WTC11 (cell line): ENCODE measurements around the gene RPS6KB2. TPM values are rescaled to one million over a fixed set of nuclear protein-coding genes. Genes with fewer than 3 reads are reported as not detected.
A peak's percentile ranks its signal among the peaks of the same experiment; 100 is the strongest.
"Not testable (repeated sequence)": the region's sequence is repeated elsewhere in the genome, so short reads cannot be mapped to it uniquely, and the experiment has no call there.

Experiments used
- ATAC-seq: fragments of 200-7000 bp; cut with Tn5 transposase; 2 replicates; pipeline ENCODE4 v1.10.0; 2021; ENCODE audit warnings: mild to moderate bottlenecking, moderate library complexity
- CTCF ChIA-PET: fragments of 300-600 bp; sonication (Branson Sonifier 250); formaldehyde crosslinking; loops from one replicate; lab custom pipeline; 2021; ENCODE audit warnings: antibody characterized with exemption; lab: Charles Lee
- POLR2A ChIA-PET: fragments of 350-600 bp; sonication (Branson Sonifier 250); formaldehyde crosslinking; loops from one replicate; lab custom pipeline; 2021; ENCODE audit warnings: antibody characterized with exemption; lab: Charles Lee
- DNase-seq: peaks from one replicate; pipeline ENCODE4 v3.0.0; 2021; ENCODE audit warnings: low spot score
- H3K27ac Mint-ChIP-seq: 2 replicates; pipeline ENCODE4 v1.8.0; 2021; ENCODE audit warnings: mixed read lengths
- H3K27me3 Mint-ChIP-seq: 2 replicates; pipeline ENCODE4 v1.8.0; 2021; ENCODE audit warnings: low read depth, mild to moderate bottlenecking, moderate library complexity, mixed read lengths
- H3K36me3 Mint-ChIP-seq: 2 replicates; pipeline ENCODE4 v1.8.0; 2021; ENCODE audit warnings: mixed read lengths
- H3K4me1 Mint-ChIP-seq: 2 replicates; pipeline ENCODE4 v1.8.0; 2022; ENCODE audit warnings: mixed read lengths
- H3K4me3 Mint-ChIP-seq: 2 replicates; pipeline ENCODE4 v1.8.0; 2021; ENCODE audit warnings: mild to moderate bottlenecking, moderate library complexity, mixed read lengths
- H3K9me3 Mint-ChIP-seq: 2 replicates; pipeline ENCODE4 v1.8.0; 2021; ENCODE audit warnings: mixed read lengths
- E2F4 ChIP-seq: sonication (generic); formaldehyde crosslinking; IDR thresholded peaks from 2 replicates; pipeline ENCODE4 v1.8.1; 2022; ENCODE audit warnings: low read depth, mild to moderate bottlenecking, moderate library complexity, missing genetic modification reagents, borderline replicate concordance
- E2F5 ChIP-seq: sonication (generic); formaldehyde crosslinking; IDR thresholded peaks from 2 replicates; pipeline ENCODE4 v1.8.1; 2022; ENCODE audit warnings: mild to moderate bottlenecking, moderate library complexity, missing genetic modification reagents
- FOXJ3 ChIP-seq: sonication (generic); formaldehyde crosslinking; IDR thresholded peaks from 2 replicates; pipeline ENCODE4 v1.9.0; 2021; ENCODE audit warnings: missing genetic modification reagents, mild to moderate bottlenecking, borderline replicate concordance
- HMGXB4 ChIP-seq: sonication (generic); formaldehyde crosslinking; IDR thresholded peaks from 2 replicates; pipeline ENCODE4 v1.8.1; 2023; ENCODE audit warnings: mild to moderate bottlenecking, moderate library complexity, missing genetic modification reagents
- IRF1 ChIP-seq: sonication (generic); formaldehyde crosslinking; IDR thresholded peaks from 2 replicates; pipeline ENCODE4 v1.8.0; 2023; ENCODE audit warnings: missing genetic modification reagents
- JAZF1 ChIP-seq: fragments of 250-450 bp; sonication (Bioruptor Pico); IDR thresholded peaks from 2 replicates; pipeline ENCODE4 v1.9.0; 2021; ENCODE audit warnings: moderate library complexity, mild to moderate bottlenecking, inconsistent platforms
- JUN ChIP-seq: sonication (generic); formaldehyde crosslinking; IDR thresholded peaks from 2 replicates; pipeline ENCODE4 v1.8.0; 2023; ENCODE audit warnings: mild to moderate bottlenecking, missing genetic modification reagents
- NR2C2 ChIP-seq: sonication (generic); formaldehyde crosslinking; IDR thresholded peaks from 2 replicates; pipeline ENCODE4 v1.8.0; 2022; ENCODE audit warnings: mild to moderate bottlenecking, missing genetic modification reagents
- SOX15 ChIP-seq: fragments of 250-450 bp; sonication (Bioruptor Pico); IDR thresholded peaks from 2 replicates; pipeline ENCODE4 v1.9.0; 2021; ENCODE audit warnings: mild to moderate bottlenecking
- SP1 ChIP-seq: sonication (generic); formaldehyde crosslinking; conservative IDR thresholded peaks from 2 replicates; pipeline ENCODE4 v1.8.1; 2022; ENCODE audit warnings: missing genetic modification reagents
- STAT6 ChIP-seq: sonication (generic); formaldehyde crosslinking; conservative IDR thresholded peaks from 2 replicates; pipeline ENCODE4 v1.8.1; 2023; ENCODE audit warnings: mild to moderate bottlenecking, low read depth, missing genetic modification reagents, moderate library complexity
- TEAD4 ChIP-seq: sonication (generic); formaldehyde crosslinking; IDR thresholded peaks from 2 replicates; pipeline ENCODE4 v1.8.0; 2022; ENCODE audit warnings: mild to moderate bottlenecking, missing genetic modification reagents
- ZBTB43 ChIP-seq: sonication (generic); formaldehyde crosslinking; IDR thresholded peaks from 2 replicates; pipeline ENCODE4 v1.8.1; 2023; ENCODE audit warnings: mild to moderate bottlenecking, missing genetic modification reagents
- ZNF232 ChIP-seq: sonication (generic); formaldehyde crosslinking; IDR thresholded peaks from 2 replicates; pipeline ENCODE4 v1.8.0; 2022; ENCODE audit warnings: mild to moderate bottlenecking, missing genetic modification reagents
- ZNF425 ChIP-seq: fragments of 250-450 bp; sonication (Bioruptor Pico); conservative IDR thresholded peaks from 2 replicates; pipeline ENCODE4 v1.9.0; 2021; ENCODE audit warnings: mild to moderate bottlenecking
- total RNA-seq: library from RNA; stranded (reverse); gene quantifications from 3 replicates; pipeline ENCODE4 v1.2.3, GENCODE V29; 2021

The RPS6KB2 gene
- total RNA-seq, 1 experiment from 2014 or later = 54.7 TPM

- TF ChIP-seq ZBTB43 (CRISPR knock-in tag) = no peak
- no peak for TF ChIP-seq IRF1 (CRISPR knock-in tag)
- TF ChIP-seq SP1 (CRISPR knock-in tag) = 0 out of 2 replicates have a peak, but pooled peaks have one; percentile 28
- no peak; the same call in 1 of the 2 replicates for TF ChIP-seq E2F5 (CRISPR knock-in tag)
- no peak for TF ChIP-seq STAT6 (CRISPR knock-in tag)
- no peak for TF ChIP-seq JAZF1 (CRISPR knock-in tag)
- TF ChIP-seq NR2C2 (CRISPR knock-in tag) = no peak
- no peak for TF ChIP-seq TEAD4
Measured at GRCh38 chr11:67464411-67465188, 36.3 kb downstream of the RPS6KB2 start (continued).

GRCh38 chr11:67465189-67465510 lies 36.9 kb downstream of the RPS6KB2 start:
- POLR2A ChIA-PET = interaction anchor here (0.6 to 1.1 kb wide), 4 partner anchors 91 to 1163 kb away, joined by 3 to 4 read pairs (median 3); partner anchors contain the start of gene POLD4
- TF ChIP-seq E2F4 (CRISPR knock-in tag) (no peak), ZNF425 (CRISPR knock-in tag) (no peak), SOX15 (CRISPR knock-in tag) (no peak), FOXJ3 (CRISPR knock-in tag) (no peak), JUN (CRISPR knock-in tag) (no peak), ZNF232 (CRISPR knock-in tag) (0 out of 2 replicates have a peak, but pooled peaks have one; percentile 11), HMGXB4 (CRISPR knock-in tag) (0 out of 2 replicates have a peak, but pooled peaks have one; percentile 3), E2F5 (CRISPR knock-in tag) (no peak)
- TF ChIP-seq, all 79 proteins: peak for 2
- DNase-seq (no peak), ATAC-seq (no peak; the same call in 1 of the 2 replicates)
- Mint-ChIP-seq H3K4me3 (peak overlapping the region; percentile 79), H3K27ac (peak overlapping the region; percentile 63), H3K4me1 (peaks cover 23% of the 10 kb centered on the region), H3K36me3 (no peaks in the 10 kb centered on the region), H3K27me3 (0 out of 2 replicates have a peak, but pooled peaks cover 4% of the 10 kb centered on the region), H3K9me3 (no peaks in the 10 kb centered on the region)
- CTCF ChIA-PET = interaction anchor here (1.0 kb wide), 2 partner anchors 64 to 114 kb away, joined by 3 to 4 read pairs; partner anchors contain the start of gene PPP1CA

- H3K4me3 Mint-ChIP-seq = peak overlapping the region; percentile 79
- CTCF ChIA-PET = interaction anchor here (1.0 kb wide), 2 partner anchors 64 to 114 kb away, joined by 3 to 4 read pairs; partner anchors contain the start of gene PPP1CA
- POLR2A ChIA-PET = interaction anchor here (0.6 to 1.1 kb wide), 4 partner anchors 92 to 1164 kb away, joined by 3 to 4 read pairs (median 3); partner anchors contain the start of gene POLD4
- not testable (repeated sequence) for H3K9me3 Mint-ChIP-seq, H3K27me3 Mint-ChIP-seq, H3K36me3 Mint-ChIP-seq, DNase-seq, ATAC-seq
- peak overlapping the region; percentile 63 for H3K27ac Mint-ChIP-seq
- H3K4me1 Mint-ChIP-seq = peaks cover 23% of the 10 kb centered on the region
Measured at GRCh38 chr11:67465530-67465929, 37.2 kb downstream of the RPS6KB2 start.
